Type B pancreatic cell (in vitro differentiated cells): ENCODE results near the gene ASIC3. TPM values are rescaled to one million over a fixed set of nuclear protein-coding genes. Genes with fewer than 3 reads are reported as not detected.
A peak's percentile ranks its signal among the peaks of the same experiment; 100 is the strongest.

Source experiments
- DNase-seq: peaks from one replicate; pipeline ENCODE4 v3.0.0; 2021; ENCODE audit warnings: mixed read lengths; ENCODE audit not compliant: unreplicated experiment; ENCODE audit errors: extremely low spot score
- H3K27ac Mint-ChIP-seq: 2 replicates; pipeline ENCODE4 v1.8.0; 2021; ENCODE audit warnings: mild to moderate bottlenecking, mixed read lengths
- H3K27me3 Mint-ChIP-seq: 2 replicates; pipeline ENCODE4 v1.8.0; 2021; ENCODE audit warnings: mixed read lengths
- H3K36me3 Mint-ChIP-seq: 2 replicates; pipeline ENCODE4 v1.8.0; 2021; ENCODE audit warnings: mixed read lengths
- H3K4me1 Mint-ChIP-seq: one replicate; pipeline ENCODE4 v1.8.0; 2021; ENCODE audit warnings: mixed read lengths; ENCODE audit not compliant: unreplicated experiment
- H3K4me3 Mint-ChIP-seq: 2 replicates; pipeline ENCODE4 v1.8.0; 2021; ENCODE audit warnings: mild to moderate bottlenecking, mixed read lengths
- H3K9me3 Mint-ChIP-seq: 2 replicates; pipeline ENCODE4 v1.8.0; 2021; ENCODE audit warnings: mixed read lengths
- CTCF ChIP-seq: fragments of 200-600 bp; sonication (generic); conservative IDR thresholded peaks from 2 replicates; pipeline ENCODE4 v1.5.0; 2021; ENCODE audit warnings: antibody characterized with exemption, mild to moderate bottlenecking
- total RNA-seq: library from RNA; stranded (reverse); gene quantifications from 2 replicates; pipeline ENCODE4 v1.2.1, GENCODE V29; 2021; ENCODE audit warnings: low replicate concordance

The ASIC3 gene
- total RNA-seq, 1 donor from 2014 or later, result 4.4 TPM

- Mint-ChIP-seq H3K36me3 (no peaks in the 10 kb centered on the region), H3K27ac (peak within 1 kb of the TSS; percentile 85), H3K4me1 (peaks cover 31% of the 10 kb centered on the region), H3K4me3 (peak within 1 kb of the TSS; percentile 93), H3K9me3 (no peaks in the 10 kb centered on the region), H3K27me3 (no peaks in the 10 kb centered on the region)
- peak; percentile 84 for DNase-seq
- no peak for TF ChIP-seq CTCF
These were observed 34.9 kb downstream of the ASIC3 start, which contains the start of gene TMUB1 for GRCh38 chr7:151083071-151083823. Gene TMUB1, minus strand, starts transcription at chr7:151083493. Its CDS starts 930 bp downstream, at chr7:151082563.

DNA sequence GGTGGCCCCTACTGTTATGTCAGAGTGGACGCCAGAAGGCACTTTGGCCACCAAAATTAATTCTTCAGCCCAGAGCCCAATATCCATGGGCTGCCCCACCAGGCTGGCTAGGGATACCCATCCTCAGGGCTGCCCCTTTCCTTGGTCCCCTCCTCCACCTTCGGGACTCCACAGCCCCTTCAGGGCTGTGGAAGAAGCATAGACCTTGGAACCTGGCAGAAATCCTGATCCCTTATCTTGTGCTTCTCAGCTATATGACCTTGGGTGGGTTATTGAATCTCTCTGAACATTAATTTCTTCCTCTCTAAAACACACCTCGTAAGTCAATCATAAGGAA lies 35.5 kb downstream of the ASIC3 start:
- H3K9me3 Mint-ChIP-seq, result no peaks in the 10 kb centered on the region
- no peaks in the 10 kb centered on the region for H3K36me3 Mint-ChIP-seq
- H3K4me3 Mint-ChIP-seq, result peak overlapping the region; percentile 85
- no peak for DNase-seq
- peak overlapping the region; percentile 26 for H3K27ac Mint-ChIP-seq
- no peaks in the 10 kb centered on the region for H3K27me3 Mint-ChIP-seq
- H3K4me1 Mint-ChIP-seq, result peaks cover 31% of the 10 kb centered on the region
- TF ChIP-seq CTCF, result no peak

GRCh38 chr7:151085329-151085690 lies 37.0 kb downstream of the ASIC3 start:
- TF ChIP-seq CTCF, result no peak
- Mint-ChIP-seq H3K9me3 (no peaks in the 10 kb centered on the region), H3K36me3 (peaks cover 7% of the 10 kb centered on the region), H3K27ac (peak overlapping the region; percentile 81), H3K27me3 (no peaks in the 10 kb centered on the region), H3K4me1 (peaks cover 33% of the 10 kb centered on the region), H3K4me3 (peak overlapping the region; percentile 85)
- DNase-seq, result no peak

GRCh38 chr7:151085691-151086620 lies 37.6 kb downstream of the ASIC3 start, which contains the start of gene AGAP3:
Gene AGAP3, plus strand, starts transcription at chr7:151086475. Its CDS starts 267 bp downstream, at chr7:151086742.
- H3K36me3 Mint-ChIP-seq, result peaks cover 7% of the 10 kb centered on the region
- no peaks in the 10 kb centered on the region for H3K9me3 Mint-ChIP-seq
- TF ChIP-seq CTCF, result no peak
- H3K27me3 Mint-ChIP-seq, result no peaks in the 10 kb centered on the region
- peak within 1 kb of the TSS; percentile 81 for H3K27ac Mint-ChIP-seq
- peak within 1 kb of the TSS; percentile 91 for H3K4me3 Mint-ChIP-seq
- peak; percentile 89 for DNase-seq
- peaks cover 33% of the 10 kb centered on the region for H3K4me1 Mint-ChIP-seq

DNA sequence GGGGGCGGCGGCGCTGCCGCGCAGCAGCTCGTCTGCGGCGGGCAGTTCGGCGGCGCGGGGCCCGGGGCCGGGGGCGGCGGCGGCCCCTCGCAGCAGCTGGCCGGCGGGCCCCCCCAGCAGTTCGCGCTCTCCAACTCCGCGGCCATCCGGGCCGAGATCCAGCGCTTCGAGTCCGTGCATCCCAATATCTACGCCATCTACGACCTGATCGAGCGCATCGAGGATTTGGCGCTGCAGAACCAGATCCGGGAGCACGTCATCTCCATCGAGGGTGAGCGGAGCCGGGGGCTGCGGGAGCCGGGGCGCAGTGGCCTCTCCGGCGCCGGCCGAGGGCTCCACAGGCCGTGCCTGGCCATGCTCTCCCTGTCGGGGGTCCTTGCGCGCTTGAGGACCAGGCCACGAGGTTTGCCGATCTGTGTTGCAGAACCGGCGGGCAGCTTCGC lies 38.5 kb downstream of the ASIC3 start:
- H3K27ac Mint-ChIP-seq, result no peak overlapping the region
- peaks cover 39% of the 10 kb centered on the region for H3K4me1 Mint-ChIP-seq
- H3K4me3 Mint-ChIP-seq, result peak overlapping the region; percentile 91
- no peak for DNase-seq
- no peak for TF ChIP-seq CTCF
- H3K36me3 Mint-ChIP-seq, result peaks cover 7% of the 10 kb centered on the region
- H3K9me3 Mint-ChIP-seq, result no peaks in the 10 kb centered on the region
- H3K27me3 Mint-ChIP-seq, result no peaks in the 10 kb centered on the region
